LNCAP (cell line): ENCODE data around the gene SPAG9.

Experiments used
- CTCF ChIP-seq: fragments of 450-650 bp; IDR thresholded peaks from 2 replicates; pipeline ENCODE4 v1.5.1; 2017; ENCODE audit warnings: mild to moderate bottlenecking

The SPAG9 gene

GRCh38 chr17:50920891-50921586 is 199.6 kb downstream of the SPAG9 start:
- TF ChIP-seq CTCF, result no peak

DNA sequence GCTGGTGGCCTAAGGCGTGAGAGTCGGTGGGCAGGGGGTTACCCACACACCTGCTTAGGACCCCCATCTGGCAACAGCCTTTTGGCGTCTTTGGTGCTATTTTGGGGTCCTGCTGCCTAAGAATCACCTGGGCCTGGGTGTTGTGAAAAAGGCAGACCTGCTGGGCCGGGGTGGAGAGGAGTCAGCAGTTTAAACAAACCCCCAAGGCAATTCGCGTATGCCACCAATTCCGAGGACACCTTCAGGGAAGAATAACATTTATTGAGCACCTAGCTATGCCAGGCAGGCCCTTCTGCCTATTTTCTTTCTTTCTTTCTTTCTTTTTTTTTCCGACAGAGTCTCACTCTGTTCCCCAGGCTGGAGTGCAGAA is 200.6 kb downstream of the SPAG9 start:
- TF ChIP-seq CTCF, result no peak

DNA sequence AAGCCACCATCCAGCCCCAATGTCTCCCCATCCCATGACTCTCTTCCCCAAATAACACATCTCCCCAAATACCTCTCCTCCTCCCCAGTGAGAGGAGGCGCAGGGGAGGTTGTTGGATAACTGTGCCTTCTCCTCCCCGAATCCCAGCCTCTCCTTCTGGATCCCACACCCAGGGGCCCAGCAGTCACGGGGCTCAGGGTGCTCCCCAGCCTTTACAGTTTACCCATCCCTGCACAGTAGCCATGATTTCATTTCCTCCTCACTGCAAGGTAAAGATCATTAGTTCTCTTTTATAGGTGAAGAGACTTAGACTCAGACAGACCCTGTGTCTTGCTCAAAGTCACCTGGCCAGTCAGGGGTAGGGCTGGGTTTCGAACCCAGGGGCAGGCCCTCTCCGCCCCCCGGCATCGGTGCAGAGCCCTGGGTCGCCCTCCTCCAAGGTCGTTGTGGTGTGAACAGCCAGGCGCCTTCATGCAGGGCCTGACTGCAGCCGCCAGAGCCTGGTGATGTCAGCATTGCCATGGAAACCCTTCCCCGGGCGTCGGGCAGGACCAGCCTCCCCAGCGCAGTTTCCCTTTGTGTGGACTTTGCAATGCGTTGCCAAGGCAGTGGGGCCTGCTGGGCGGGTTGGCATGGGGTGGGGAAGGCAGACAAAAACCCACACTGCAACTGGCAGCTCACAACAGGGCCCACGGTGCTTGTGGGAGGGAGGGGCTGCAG is 201.2 kb downstream of the SPAG9 start:
- no peak for TF ChIP-seq CTCF

GRCh38 chr17:50918933-50919296 is 201.8 kb downstream of the SPAG9 start:
- no peak for TF ChIP-seq CTCF

DNA sequence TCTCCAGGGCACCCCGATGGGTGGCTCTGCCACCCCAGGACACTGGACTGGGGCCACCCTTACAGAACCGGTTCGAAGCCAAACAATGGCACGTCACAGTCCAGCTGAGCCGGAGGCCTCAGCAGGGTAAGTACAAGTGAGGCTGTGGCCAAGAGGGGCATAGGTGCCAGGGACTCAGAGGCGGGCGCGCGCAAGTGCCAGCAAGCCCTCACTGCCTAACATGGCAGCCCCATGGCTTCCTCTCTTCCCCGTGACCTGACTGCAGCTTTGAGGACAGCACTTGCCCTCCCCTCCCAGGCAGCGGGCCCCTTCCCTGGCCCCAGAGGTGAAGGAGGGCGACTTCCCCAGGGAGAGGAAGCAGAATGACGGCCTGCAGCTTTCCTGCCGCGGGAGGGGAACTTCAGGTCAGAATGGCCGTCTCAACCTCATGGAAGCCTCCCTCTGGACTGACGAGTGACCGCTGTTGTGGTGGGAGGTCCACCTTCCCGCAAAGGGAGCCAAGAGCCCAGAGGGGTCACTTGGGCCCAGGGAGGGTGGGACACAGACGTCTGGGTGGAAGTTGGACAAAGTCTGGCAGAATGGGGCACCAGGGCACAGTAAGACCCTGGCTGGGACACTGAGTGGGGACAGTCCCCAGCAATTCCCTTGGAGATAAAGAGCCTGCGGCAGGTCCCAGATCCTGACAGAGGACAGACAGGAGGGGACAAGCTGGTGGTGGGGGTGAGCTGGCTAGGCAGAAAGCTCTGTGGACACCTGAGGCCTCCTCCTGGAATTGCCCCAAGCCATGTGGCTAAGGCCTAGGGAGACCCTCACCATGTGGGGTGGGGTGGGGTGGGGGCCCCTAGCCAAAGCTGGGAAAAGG is 202.4 kb downstream of the SPAG9 start:
- no peak for TF ChIP-seq CTCF

DNA sequence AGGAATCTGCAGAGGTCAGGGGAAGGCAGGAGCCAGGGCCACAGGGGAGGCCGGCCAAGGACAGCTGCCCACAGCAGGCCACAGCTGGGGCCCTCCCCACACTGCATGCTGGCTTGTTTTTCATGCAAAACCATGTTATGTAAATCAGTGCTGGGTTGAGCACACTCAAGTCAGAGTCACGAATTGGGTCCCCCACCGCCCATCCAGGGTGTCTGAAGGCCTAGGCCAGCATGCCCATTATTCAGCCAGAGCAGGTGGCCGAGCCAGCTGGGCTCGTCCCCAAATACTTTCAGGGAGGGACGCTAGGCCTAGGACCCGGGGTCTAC is 203.3 kb downstream of the SPAG9 start:
- TF ChIP-seq CTCF, result no peak

DNA sequence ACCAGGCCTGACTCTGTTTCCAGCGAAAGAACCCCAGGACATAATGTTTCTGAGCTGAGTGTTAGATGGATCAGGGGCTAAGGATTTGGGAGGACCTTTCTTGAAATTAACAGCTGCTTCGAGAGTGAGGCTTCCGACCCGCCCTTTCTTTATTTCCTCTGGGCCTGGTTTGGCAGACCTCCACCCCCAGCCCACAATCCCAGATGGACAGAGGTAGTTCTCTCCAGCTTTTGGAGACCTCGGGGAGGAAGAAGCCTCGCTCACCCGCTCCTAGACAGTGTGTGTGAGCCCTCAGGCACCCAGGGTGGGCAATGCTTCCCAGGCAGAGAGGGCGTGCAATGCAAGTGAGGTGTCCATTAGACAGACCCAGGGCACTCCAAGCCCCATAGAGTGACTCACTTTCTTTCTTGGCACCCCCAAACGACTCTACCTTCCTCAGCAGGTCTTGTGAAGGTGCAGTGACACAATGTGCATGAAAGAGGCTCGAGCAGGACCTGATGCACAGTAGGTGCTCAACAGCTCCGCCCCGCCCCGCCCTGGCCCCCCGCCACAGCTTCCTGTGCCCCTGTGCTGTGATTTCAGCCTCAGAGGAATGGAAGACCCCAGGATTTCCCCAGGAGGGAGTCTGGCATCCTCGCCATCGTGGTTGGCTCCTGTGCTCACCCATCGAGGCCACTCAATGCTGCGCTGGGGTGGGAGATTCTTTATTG is 203.8 kb downstream of the SPAG9 start:
- no peak for TF ChIP-seq CTCF
